Hematopoietic multipotent progenitor cell (in vitro differentiated cells): ENCODE data around the gene FBXW4. TPM values are rescaled to one million over a fixed set of nuclear protein-coding genes. Genes with fewer than 3 reads are reported as not detected.
A peak's percentile ranks its signal among the peaks of the same experiment; 100 is the strongest.

Source experiments
- DNase-seq, 3 donors: peaks; one replicate each; pipeline ENCODE4 v3.0.0-alpha.2; 2011 to 2015; ENCODE audit warnings: low read depth in 2 of 3, low spot score in 2 of 3
- small RNA-seq: library from RNA; depleted of rRNA; stranded (forward); fragments of <200 nt; gene quantifications from one replicate; pipeline ENCODE3, GENCODE V24; 2012
- total RNA-seq: library from RNA; depleted of rRNA; stranded (reverse); fragments of >200 nt; gene quantifications from one replicate; pipeline ENCODE4 v1.2.3, GENCODE V29; 2012

FBXW4 gene
- total RNA-seq, 1 donor: 50.1 TPM

DNA sequence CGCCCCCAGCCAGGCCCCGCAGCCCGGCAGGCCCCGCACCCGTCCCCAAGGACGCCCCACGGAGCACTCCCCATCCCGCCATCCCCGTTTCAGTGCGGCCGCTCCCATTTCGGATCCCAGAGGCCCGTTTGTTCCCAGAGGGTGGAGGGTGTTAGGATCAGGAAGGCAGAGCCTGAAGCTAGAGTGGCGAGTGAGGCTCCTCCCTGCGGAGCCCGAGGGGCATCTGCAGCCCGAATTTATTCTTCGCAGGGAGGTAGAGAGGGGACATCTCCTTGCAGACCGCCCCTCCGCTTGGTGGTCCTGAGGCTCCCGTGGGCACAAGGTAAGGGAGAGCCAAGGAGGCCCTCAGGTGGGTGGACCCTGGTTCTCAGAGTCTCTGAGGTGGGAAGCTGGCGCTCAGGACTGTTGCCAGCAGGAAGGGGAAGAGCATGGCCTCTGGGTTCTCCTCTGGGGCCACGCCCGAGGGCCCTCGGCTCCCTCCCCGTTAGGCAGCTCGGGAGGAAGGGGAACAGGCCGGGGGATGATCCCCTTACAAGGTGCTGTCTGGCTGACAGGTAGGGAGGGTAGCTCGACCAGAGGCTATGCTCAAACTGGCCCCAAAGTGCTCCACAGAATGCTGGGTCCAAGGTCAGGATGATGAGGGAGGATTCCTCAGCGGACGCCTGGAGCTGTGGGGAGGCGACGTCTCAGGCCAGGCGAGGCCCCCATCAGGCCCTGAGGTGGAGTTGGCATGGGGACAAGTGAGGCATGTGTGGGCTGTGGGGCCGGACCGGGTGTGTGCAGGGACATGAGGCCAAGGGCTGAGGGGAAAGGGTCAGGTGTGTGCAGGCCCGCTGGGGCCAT lies 124.3 kb downstream of the FBXW4 start:
- DNase-seq: peak in 1 of 3 donors; percentile 28

DNA sequence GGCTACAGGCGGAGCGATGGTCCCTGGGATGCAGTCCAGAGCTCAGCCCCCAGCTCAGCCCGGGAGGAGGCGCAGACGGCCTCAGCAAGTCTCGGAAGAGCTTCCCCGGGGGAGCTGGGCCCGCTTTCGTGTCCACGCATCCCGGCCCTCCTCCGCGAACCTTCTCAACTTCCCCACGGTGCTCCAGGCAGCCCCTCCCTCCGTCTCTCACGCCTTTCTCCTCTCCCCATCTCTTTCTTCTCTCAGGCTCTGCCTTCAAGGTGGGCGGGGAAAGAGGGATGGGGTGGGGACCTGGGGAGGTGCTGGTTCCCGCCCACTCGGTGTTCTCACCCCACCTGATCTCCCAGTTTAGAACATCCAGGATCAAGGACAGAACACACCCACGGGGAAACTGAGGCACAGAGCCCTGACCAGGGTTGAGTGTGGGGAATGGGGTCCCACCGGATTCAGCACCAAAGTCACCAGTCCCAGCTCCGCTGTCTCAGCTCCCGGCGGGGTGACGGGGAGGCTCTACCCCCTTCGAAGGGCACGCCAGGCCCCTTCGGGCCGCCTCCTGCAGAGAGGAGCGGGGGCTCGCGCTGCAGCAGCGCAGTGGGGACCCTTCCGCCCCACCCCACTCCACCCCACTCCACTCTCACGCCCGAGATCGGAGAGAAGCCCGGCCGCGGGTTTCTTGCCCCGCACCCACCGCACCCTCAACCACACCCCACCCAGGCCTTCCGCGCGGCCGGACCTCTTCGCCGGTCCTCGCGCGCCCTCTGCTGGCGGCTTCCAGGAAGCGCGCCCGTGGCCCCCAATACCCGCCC lies 125.1 kb downstream of the FBXW4 start:
- DNase-seq: peak; percentile 68 to 78 (median 73)

DNA sequence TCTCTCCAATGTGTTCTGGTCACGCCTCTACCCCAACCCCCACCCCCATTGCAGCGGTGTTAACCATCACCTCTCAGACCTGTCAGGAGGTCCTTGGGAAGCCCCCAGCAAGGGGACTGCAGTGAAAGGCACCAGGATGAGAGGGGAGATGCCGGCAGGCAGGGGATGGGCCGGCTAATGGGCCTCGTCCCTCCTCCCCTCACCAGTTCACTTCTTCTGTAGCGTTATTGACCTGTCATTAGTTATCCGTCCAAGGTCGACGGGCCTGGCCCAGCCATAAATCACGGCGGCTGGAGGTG lies 125.7 kb downstream of the FBXW4 start:
- no peak for DNase-seq

DNA sequence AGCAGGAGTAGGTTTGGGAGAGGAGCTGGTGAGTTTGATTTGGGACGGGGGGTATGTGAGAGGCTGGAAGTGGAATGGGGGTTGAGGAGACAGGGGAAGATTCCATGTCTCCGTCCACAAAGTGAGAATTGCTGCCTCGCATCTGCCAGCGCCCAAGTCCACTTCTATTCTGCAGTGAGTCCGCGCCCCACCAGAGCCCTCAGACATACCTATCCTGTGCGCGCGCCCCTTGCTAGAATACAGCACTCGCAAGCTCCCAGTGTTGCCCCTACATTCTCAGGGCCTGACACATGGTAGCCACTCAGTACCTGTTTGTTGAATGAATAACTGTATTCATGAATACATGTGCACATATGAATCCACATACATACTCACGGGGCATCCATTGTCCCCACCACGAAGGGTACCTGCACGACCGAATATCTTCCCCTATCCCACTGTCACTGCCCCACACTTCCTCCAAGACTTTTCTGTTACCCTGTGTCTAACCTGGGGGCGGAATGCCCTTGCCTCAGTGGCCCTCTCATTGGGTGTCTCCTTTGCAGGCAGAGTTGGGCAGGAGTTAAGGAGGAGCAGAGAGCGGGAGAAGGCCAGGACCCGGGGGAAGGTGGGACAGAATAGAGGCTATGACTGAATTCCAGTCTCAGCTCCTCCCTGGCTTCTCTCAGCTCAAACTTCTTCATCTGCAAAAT lies 126.8 kb downstream of the FBXW4 start:
- no peak for DNase-seq

DNA sequence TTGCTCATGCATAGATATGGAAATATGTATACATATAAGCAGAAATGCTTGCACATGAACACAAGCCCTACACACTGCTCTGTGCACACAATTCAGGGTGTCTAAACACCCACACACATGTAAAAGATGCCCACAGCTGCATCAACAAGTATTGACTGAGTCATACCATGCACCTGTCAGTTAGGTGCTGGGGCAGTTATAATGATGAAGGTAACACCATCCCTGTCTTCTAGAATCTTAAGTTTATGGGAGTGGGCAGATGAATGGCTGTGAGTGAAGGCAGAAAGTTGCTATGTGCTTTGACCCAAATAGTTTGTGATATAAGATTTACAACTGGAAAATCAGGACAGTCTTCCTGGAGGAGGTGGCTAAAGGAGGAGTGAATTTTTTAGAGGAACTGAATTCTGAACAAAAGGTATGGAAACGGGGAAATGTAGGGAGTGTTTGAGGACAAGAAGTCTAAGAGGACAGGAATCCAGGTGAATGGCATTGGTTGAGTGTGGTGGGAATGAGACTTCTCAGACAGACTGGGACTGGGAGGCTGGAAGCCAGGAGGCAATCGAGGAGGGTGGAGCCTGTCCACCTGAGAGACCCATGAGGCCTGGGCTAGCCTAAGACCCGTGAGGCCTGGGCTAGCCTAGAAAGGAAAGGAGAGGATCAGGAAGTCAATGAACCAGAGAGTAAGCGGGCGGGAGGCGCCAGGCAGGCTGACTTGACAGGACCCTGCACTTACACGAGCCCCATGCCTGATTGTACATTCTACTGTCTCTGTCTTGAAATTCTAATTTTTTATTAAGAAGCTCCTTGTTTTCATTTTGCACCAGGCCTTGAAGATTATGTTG lies 127.6 kb downstream of the FBXW4 start:
- DNase-seq: no peak

- DNase-seq: peak in 2 of 3 donors; percentile 36 to 49
Observed at GRCh38 chr10:101566333-101567164, 128.4 kb downstream of the FBXW4 start.

DNA sequence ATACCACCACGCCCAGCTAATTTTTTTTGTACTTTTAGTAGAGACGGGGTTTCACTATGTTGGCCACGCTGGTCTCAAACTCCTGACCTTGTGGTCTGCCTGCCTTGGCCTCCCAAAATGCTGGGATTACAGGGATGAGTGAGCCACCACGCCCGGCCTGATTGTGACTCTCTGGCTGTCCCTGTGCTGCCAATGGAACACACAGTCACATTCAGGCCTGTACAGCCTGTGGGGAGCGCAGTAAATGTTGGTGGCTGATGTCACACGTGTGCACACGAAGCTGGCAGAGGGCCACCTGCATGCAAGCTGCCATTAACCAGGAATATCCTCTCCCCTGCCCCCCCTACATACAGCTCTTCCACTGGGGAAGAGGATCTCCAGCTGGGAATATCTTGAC lies 129.0 kb downstream of the FBXW4 start:
- no peak for DNase-seq

DNA sequence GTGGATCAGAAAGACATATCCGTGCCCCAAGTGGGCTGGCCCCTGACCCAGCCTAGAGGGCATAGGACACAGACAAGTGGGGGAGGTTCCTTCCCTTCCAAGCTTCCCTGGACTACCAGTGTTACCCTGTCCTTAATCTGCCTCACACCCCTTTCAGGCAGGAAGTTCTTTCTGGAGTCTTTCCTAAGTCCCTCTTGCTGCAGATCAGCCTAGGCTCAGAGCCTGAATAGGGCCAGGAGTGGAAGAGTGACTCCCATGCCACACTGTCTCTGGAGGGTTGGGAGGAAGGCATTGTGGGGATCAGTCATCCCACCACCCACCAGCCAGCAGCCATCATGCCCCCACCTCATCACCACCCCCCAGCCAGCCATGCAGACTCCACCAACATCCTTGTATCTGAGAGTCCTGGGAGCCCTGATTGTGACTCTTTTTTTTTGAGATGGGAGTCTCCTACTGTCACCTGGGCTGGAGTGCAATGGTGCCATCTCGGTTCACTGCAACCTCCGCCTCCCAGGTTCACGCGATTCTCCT lies 129.5 kb downstream of the FBXW4 start:
- no peak for DNase-seq

DNA sequence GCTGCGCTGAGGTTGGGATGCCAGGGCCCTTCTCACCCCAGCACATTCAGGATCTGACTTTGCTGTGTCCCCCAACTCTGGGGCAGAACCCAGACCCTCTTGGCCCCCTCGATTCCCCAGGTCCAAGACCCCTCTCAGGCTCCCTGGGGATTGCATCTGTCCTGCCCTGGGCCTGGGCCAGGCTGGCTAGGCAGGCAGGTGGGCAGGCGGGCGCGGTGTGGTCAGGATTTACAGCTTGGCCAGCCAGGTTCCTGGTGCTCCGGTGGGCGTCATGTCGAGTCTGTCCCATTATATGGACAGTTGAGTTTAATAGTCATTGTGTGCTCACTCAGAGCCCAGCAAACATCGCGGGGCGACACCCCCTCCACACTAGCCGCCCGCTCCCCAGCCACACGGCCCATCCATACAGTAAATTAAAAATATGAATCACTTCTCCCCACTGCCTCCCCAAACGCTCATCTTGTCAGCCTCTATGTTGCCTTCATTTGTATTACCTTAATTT lies 130.4 kb downstream of the FBXW4 start:
- no peak for DNase-seq

- no peak for DNase-seq
Observed at GRCh38 chr10:101563497-101564040, 131.4 kb downstream of the FBXW4 start.

DNA sequence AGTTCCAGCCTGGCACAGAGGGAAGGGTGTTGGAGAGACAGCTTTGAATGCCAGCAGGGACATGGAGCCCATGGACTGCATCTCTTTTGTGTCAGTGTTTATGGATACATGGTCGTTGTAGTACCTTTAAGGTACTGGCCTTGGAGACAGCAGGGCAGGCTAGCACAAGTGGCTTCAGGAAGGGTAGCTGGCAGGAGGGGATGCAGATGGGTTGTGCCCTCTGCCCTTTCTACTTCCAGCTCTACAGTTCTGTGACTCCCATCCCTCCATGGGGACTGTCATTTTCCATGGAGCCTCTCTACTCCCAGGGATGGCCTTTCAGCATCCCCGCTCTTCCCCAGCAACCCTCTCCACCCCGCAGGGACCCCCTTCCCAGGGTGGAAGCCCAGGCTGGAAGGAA lies 132.0 kb downstream of the FBXW4 start:
- DNase-seq: no peak

GRCh38 chr10:101562231-101562630 lies 132.7 kb downstream of the FBXW4 start:
- no peak for DNase-seq

DNA sequence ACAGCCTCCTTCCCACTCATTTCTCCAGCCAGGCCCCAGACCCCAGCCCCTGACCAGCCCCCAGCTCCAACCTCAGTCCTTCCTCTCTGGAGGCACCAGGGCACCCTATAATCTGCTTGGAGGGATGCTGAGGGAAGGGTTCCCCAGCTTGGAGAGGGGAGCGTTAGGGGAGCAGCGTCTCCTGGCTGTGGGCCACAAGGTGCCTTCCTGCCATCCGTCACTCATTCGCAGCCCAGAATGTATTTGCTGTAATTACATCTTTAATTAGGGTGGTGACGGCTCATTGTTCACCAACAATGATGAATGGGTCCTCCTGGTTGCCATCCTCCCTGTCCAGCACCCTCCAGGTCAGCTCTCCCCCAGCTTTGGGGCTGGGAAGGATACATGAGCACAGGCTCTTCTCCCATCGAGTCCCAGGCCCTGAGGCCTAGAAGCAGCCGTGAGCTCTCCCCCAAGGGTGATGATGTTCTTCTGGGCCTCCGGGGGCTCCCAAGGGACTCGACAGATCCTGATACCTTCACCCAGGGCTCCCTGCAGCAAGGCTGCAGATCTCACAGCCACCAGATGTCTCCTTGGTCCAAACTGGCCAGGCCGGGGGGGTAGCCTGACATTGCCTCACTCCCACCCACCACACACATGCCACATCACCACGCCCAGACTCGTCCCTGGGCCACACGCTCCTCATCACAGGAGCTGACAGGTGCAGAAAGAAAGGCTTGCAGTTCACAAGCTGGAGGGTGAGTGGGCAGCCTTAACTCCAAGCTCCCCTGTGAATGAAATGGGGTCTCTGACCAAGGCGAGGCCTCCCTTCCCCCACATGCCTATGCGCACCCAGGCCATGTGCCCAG lies 133.7 kb downstream of the FBXW4 start:
- DNase-seq: no peak

Small RNA genes lying within 50 kb of the gene (small RNA-seq; reads per million reads assigned to genes)
- gene MIR3158-1 (2.1 reads per million, percentile 69 among the genes with 10 or more reads in this experiment), gene RNU6-1165P (not detected)

Other genes with a start within 250 kb of the FBXW4 start
- gene POLL, start 106.9 kb downstream of the FBXW4 start, total RNA-seq: 31.0 TPM
- gene DPCD, start 106.8 kb downstream of the FBXW4 start, total RNA-seq: 10.0 TPM
- gene FGF8, start 80.9 kb upstream of the FBXW4 start, total RNA-seq: not detected
- 136 TPM for gene NPM3, start 88.3 kb upstream of the FBXW4 start, total RNA-seq
- 53.3 TPM for gene OGA, start 123.3 kb upstream of the FBXW4 start, total RNA-seq
- gene KCNIP2, start 148.6 kb upstream of the FBXW4 start, total RNA-seq: 0.27 TPM